Measurements from ENCODE around the gene RGL3. TPM values are rescaled to one million over a fixed set of nuclear protein-coding genes. Genes with fewer than 3 reads are reported as not detected.

Gene RGL3
- total and polyA plus RNA-seq, 9 of the 15 experiments (the other 6 are each of a cell fraction or from before 2014, with no cell fraction given): 0.12 to 0.61 (median 0.32) TPM; not detected in 4

GRCh38 chr19:11374433-11375142, 44.5 kb downstream of the RGL3 start, which contains the start of gene SWSAP1 (continued):
- TF ChIP-seq E2F4 (CRISPR knock-in tag; IDR thresholded peaks at IDR 0.05; ENCODE audit: low read depth): peak; percentile 48; the same call in 1 of the 2 replicates
- peak in 1 of 2 experiments; percentile 19; a peak in 1 of 4 replicates for TF ChIP-seq SIN3A (IDR thresholded peaks at IDR 0.05; ENCODE audit: borderline replicate concordance in 2 of 2, control insufficient read depth in 1 of 2, low read depth in 2 of 2, low read length in 2 of 2)
- peak; percentile 81 for TF ChIP-seq CEBPB (tag; IDR thresholded peaks at IDR 0.05)
- no peak for TF ChIP-seq CAMTA2 (CRISPR knock-in tag; conservative IDR thresholded peaks at IDR 0.05)
- no peak for TF ChIP-seq CREB5 (CRISPR knock-in tag; IDR thresholded peaks at IDR 0.05)
- TF ChIP-seq TAF7 (tag; IDR thresholded peaks at IDR 0.05): peak; percentile 81
- TF ChIP-seq MLX (CRISPR knock-in tag; conservative IDR thresholded peaks at IDR 0.05): peak in 1 of 2 experiments; percentile 86; a peak in 1 of 4 replicates
- no peak; the same call in 1 of the 2 replicates for TF ChIP-seq HCFC1 (IDR thresholded peaks at IDR 0.05; ENCODE audit: low read depth, low read length)
- peak; percentile 64; the same call in 1 of the 2 replicates for TF ChIP-seq CEBPG (CRISPR knock-in tag; IDR thresholded peaks at IDR 0.05)
- TF ChIP-seq CEBPG (tag; conservative IDR thresholded peaks at IDR 0.05 in 1 of 2, IDR thresholded peaks at IDR 0.05 in 1 of 2): peak; percentile 77 to 80
- 0 out of 2 replicates have a peak, but pooled peaks have one; percentile 11 for TF ChIP-seq ZBTB7A (IDR thresholded peaks at IDR 0.05; ENCODE audit: borderline replicate concordance, control insufficient read depth, low read depth, low read length)
- TF ChIP-seq MTA3 (IDR thresholded peaks at IDR 0.05; ENCODE audit: borderline replicate concordance): peak; percentile 83; the same call in 1 of the 2 replicates
- TF ChIP-seq ARID3A (IDR thresholded peaks at IDR 0.05; ENCODE audit: borderline replicate concordance, low read depth, low read length): peak; percentile 71; the same call in 1 of the 2 replicates
- TF ChIP-seq ZNF41 (CRISPR knock-in tag; conservative IDR thresholded peaks at IDR 0.05): 0 out of 2 replicates have a peak, but pooled peaks have one; percentile 16
- peak; percentile 95 for TF ChIP-seq POLR2G (IDR thresholded peaks at IDR 0.05; ENCODE audit: low read depth, low read length)
- no peak for TF ChIP-seq NFIX (CRISPR knock-in tag; IDR thresholded peaks at IDR 0.05; ENCODE audit: low read depth)
- peak; percentile 82 for TF ChIP-seq SP2 (IDR thresholded peaks at IDR 0.05; ENCODE audit: extremely low read depth, low read depth, low read length, poor library complexity, severe bottlenecking)
- peak; percentile 62 for TF ChIP-seq PML (IDR thresholded peaks at IDR 0.05; ENCODE audit: low read length)
- no peak for TF ChIP-seq ZNF778 (CRISPR knock-in tag; IDR thresholded peaks at IDR 0.05)
- TF ChIP-seq NUFIP1 (IDR thresholded peaks at IDR 0.05; ENCODE audit: partially characterized antibody): no peak
- TF ChIP-seq PHF8 (IDR thresholded peaks at IDR 0.05; ENCODE audit: borderline replicate concordance, low read length): peak; percentile 99
- TF ChIP-seq TBL1XR1 (IDR thresholded peaks at IDR 0.05; ENCODE audit: low read length in 2 of 2): peak; percentile 8 to 25; a peak in 1 of 4 replicates
